ENCODE data around the gene RAB11FIP4. TPM values are rescaled to one million over a fixed set of nuclear protein-coding genes. Genes with fewer than 3 reads are reported as not detected.

Gene RAB11FIP4
- total RNA-seq, 1 experiment from 2014 or later, result 10.8 TPM

DNA sequence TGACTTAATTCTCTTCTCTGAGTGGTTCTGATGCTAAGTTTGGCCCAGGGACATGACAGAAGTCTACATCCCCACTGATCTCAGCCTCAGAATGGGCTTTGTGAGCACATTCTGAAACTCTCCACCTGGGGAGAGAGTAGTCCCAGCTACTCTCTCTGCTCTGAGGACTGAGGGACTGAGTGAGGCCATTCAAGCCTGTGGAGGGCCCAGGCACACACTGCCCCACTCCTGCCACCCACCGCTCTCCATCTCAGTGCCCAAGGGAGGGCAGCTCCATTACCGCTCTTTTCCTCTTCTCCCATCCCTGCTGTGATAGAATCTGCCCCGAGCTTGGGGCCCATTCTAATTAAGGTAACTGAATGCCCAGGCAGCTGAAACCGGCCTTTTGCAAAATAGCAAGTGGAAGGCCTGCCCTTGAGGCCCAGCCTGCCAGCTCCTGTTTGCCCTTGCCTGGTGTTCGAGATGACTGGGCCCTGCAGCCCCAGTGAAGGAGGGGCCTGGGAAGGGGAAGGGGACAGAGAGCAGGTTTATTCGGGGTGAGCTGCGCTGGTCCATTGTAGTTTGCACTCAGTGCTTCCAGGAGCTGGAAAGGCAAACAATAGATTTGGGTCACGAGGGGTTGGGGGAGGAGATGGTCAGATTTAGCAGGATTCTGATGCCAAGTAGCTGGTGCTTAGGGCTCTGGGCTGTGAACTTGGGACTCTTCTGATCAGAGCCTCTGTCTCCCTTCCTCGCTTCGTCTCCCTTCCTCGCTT, 76.2 kb downstream of the RAB11FIP4 start:
- Histone ChIP-seq H3K9me3 (ENCODE audit: control insufficient read depth, insufficient read depth, low read depth, low read length) (no peaks in the 10 kb centered on the region), H3K4me3 (ENCODE audit: low read depth in 2 of 2, low read length in 2 of 2) (no peak overlapping the region), H3K27me3 (ENCODE audit: control insufficient read depth, insufficient read depth, low read length) (no peaks in the 10 kb centered on the region), H3K4me1 (ENCODE audit: control insufficient read depth, insufficient read depth, low read length) (no peaks in the 10 kb centered on the region), H3K36me3 (ENCODE audit: control insufficient read depth, insufficient read depth, low read length) (no peaks in the 10 kb centered on the region), H3K27ac (ENCODE audit: low read length) (no peak overlapping the region)
- ATAC-seq (no peak), DNase-seq (ENCODE audit: low read depth, low spot score) (no peak)
- BruUV-seq (replicated peaks), result no TSS peak
- ChIA-PET POLR2A (interaction anchor here (0.5 kb wide), 1 partner anchor 31 kb away, joined by 5 read pairs; no protein-coding TSS in a partner anchor), CTCF (no interaction called here)
- intact Hi-C loops (cut with micrococcal nuclease; ENCODE audit: unreplicated experiment), result no loop called here
- TF ChIP-seq SIN3A (IDR thresholded peaks at IDR 0.05; ENCODE audit: borderline replicate concordance, insufficient read depth, low read depth, low read length) (no peak), TCF7L2 (IDR thresholded peaks at IDR 0.05; ENCODE audit: low read depth, low read length) (no peak), POLR2AphosphoS5 (IDR thresholded peaks at IDR 0.05; ENCODE audit: low read depth, low read length) (no peak)
- TF ChIP-seq, protein P1, sequence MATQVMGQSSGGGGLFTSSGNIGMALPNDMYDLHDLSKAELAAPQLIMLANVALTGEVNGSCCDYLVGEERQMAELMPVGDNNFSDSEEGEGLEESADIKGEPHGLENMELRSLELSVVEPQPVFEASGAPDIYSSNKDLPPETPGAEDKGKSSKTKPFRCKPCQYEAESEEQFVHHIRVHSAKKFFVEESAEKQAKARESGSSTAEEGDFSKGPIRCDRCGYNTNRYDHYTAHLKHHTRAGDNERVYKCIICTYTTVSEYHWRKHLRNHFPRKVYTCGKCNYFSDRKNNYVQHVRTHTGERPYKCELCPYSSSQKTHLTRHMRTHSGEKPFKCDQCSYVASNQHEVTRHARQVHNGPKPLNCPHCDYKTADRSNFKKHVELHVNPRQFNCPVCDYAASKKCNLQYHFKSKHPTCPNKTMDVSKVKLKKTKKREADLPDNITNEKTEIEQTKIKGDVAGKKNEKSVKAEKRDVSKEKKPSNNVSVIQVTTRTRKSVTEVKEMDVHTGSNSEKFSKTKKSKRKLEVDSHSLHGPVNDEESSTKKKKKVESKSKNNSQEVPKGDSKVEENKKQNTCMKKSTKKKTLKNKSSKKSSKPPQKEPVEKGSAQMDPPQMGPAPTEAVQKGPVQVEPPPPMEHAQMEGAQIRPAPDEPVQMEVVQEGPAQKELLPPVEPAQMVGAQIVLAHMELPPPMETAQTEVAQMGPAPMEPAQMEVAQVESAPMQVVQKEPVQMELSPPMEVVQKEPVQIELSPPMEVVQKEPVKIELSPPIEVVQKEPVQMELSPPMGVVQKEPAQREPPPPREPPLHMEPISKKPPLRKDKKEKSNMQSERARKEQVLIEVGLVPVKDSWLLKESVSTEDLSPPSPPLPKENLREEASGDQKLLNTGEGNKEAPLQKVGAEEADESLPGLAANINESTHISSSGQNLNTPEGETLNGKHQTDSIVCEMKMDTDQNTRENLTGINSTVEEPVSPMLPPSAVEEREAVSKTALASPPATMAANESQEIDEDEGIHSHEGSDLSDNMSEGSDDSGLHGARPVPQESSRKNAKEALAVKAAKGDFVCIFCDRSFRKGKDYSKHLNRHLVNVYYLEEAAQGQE (IDR thresholded peaks at IDR 0.05; ENCODE audit: insufficient read depth in 1 of 2, low read depth in 2 of 2, low read length in 1 of 2), result no peak
- TF ChIP-seq, protein P2, sequence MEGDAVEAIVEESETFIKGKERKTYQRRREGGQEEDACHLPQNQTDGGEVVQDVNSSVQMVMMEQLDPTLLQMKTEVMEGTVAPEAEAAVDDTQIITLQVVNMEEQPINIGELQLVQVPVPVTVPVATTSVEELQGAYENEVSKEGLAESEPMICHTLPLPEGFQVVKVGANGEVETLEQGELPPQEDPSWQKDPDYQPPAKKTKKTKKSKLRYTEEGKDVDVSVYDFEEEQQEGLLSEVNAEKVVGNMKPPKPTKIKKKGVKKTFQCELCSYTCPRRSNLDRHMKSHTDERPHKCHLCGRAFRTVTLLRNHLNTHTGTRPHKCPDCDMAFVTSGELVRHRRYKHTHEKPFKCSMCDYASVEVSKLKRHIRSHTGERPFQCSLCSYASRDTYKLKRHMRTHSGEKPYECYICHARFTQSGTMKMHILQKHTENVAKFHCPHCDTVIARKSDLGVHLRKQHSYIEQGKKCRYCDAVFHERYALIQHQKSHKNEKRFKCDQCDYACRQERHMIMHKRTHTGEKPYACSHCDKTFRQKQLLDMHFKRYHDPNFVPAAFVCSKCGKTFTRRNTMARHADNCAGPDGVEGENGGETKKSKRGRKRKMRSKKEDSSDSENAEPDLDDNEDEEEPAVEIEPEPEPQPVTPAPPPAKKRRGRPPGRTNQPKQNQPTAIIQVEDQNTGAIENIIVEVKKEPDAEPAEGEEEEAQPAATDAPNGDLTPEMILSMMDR (IDR thresholded peaks at IDR 0.05), result no peak
- in situ Hi-C loops (cut with HindIII; ENCODE audit: low pct_unique_long_range_greater_than_20kb, low sequenced_read_pairs), result no loop called here

DNA sequence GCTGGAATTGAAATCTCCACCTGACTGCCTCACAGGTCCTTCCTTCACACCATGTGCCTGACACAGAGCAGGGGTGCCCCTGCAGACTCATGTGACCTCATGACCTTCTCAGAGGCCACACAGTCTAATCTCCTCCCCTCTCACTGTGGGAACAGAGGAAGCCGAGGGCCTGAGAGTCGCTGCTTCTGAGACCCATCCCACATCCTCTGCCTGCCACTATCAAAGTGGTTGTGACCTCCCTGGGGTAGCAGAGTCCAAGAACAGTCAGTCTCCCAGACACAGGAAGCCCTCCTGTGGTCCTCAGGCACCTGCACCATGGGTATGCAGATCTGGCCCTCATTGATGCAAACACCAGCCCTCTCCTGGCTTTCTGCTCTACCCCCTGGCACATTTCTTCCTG, 78.5 kb downstream of the RAB11FIP4 start:
- Histone ChIP-seq H3K27me3 (ENCODE audit: control insufficient read depth, insufficient read depth, low read length) (no peaks in the 10 kb centered on the region), H3K4me3 (ENCODE audit: low read depth in 2 of 2, low read length in 2 of 2) (no peak overlapping the region), H3K9me3 (ENCODE audit: control insufficient read depth, insufficient read depth, low read depth, low read length) (no peaks in the 10 kb centered on the region), H3K36me3 (ENCODE audit: control insufficient read depth, insufficient read depth, low read length) (no peaks in the 10 kb centered on the region), H3K4me1 (ENCODE audit: control insufficient read depth, insufficient read depth, low read length) (no peaks in the 10 kb centered on the region), H3K27ac (ENCODE audit: low read length) (no peak overlapping the region)
- BruUV-seq (replicated peaks), result no TSS peak
- intact Hi-C loops (cut with micrococcal nuclease; ENCODE audit: unreplicated experiment) (no loop called here), in situ Hi-C loops (cut with HindIII; ENCODE audit: low pct_unique_long_range_greater_than_20kb, low sequenced_read_pairs) (no loop called here)
- CTCF ChIA-PET, result no interaction called here
- DNase-seq (ENCODE audit: low read depth, low spot score) (no peak), ATAC-seq (no peak)
- POLR2A ChIA-PET, result no interaction called here
- TF ChIP-seq, protein P1 (IDR thresholded peaks at IDR 0.05; ENCODE audit: insufficient read depth in 1 of 2, low read depth in 2 of 2, low read length in 1 of 2), result no peak
- no peak for TF ChIP-seq POLR2AphosphoS5 (IDR thresholded peaks at IDR 0.05; ENCODE audit: low read depth, low read length)
- TF ChIP-seq SIN3A (IDR thresholded peaks at IDR 0.05; ENCODE audit: borderline replicate concordance, insufficient read depth, low read depth, low read length), result no peak
- no peak for TF ChIP-seq TCF7L2 (IDR thresholded peaks at IDR 0.05; ENCODE audit: low read depth, low read length)
- TF ChIP-seq, protein P2 (IDR thresholded peaks at IDR 0.05), result no peak
